Fibroblast of upper back skin (primary cell): ENCODE measurements around the gene MAP3K6.

ENCODE experiments used
- DNase-seq: peaks from one replicate; pipeline ENCODE4 v3.0.0-alpha.2; 2013

The MAP3K6 gene

DNA sequence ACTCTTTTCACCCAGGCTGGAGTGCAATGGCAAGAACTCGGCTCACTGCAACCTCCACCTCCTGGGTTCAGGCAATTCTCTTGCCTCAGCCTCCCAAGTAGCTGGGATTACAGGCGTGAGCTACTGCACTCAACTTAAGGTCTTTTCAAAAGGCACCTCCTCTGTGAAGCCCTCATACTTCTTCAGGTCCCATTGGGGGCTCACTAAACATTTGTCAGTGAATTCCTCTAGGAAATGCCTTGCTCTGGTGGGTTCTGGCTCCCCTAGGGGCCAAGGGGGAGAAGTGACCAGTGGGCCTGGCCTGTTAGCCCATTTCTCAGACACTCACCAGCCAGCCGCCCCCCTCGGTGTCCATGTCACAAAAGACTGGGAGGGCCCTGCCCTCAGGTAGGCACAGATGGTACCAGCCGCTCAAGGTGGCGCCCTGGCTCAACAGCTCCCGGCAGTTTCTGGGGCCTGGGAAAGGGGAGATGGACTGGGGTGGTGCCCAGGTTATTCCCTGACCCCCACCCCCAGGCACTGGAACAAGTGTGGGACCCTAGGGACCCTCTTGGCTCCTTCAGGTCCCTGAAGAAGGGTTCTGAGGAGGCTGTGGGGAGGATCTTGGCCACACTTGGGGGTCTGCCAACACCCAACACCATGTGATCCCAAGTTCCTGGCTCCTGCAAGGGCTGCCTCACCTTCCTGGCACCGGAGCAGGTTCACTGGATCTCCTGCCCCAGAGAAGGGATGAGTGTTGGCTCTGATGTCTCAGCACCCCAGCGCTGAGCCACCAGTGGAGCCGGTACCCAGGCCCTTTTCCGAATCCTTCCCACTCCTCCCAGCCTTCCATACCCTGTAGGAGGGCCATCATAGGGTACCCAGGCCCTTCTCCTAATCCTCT, 6.3 kb upstream of the MAP3K6 start:
- no peak for DNase-seq

DNA sequence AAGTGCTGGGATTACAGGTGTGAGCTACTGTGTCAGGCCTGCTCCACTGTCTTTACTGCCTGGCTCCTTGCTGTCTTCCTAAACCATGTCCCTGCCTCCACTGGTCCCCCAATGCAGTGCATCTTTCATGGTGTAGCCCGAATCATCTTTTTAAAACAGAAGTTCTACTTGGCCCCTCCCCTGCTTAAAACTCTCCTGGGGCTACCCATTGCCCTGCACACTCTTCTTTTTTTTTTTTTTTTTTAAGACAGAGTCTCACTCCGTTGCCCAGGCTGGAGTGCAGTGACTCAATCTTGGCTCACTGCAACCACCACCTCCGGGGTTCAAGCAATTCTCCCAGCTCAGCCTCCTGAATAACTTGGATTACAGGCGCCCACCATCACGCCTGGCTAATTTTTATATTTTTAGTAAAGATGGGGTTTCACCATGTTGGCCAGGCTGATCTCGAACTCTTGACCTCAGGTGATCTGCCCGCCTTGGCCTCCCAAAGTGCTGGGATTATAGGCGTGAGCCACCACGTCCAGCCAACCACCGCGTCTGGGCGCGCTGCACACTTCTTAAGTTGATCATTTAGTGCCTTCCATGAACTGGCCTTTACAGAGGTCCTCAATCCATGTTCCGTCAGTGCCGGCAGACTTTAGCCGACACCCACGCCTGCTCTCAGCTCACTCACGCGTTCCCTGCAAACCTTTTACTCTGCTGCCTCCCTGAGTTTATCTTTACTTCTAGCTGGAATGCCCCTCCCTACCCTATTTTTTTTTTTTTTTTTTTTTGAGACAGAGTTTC, 5.5 kb upstream of the MAP3K6 start:
- no peak for DNase-seq

DNA sequence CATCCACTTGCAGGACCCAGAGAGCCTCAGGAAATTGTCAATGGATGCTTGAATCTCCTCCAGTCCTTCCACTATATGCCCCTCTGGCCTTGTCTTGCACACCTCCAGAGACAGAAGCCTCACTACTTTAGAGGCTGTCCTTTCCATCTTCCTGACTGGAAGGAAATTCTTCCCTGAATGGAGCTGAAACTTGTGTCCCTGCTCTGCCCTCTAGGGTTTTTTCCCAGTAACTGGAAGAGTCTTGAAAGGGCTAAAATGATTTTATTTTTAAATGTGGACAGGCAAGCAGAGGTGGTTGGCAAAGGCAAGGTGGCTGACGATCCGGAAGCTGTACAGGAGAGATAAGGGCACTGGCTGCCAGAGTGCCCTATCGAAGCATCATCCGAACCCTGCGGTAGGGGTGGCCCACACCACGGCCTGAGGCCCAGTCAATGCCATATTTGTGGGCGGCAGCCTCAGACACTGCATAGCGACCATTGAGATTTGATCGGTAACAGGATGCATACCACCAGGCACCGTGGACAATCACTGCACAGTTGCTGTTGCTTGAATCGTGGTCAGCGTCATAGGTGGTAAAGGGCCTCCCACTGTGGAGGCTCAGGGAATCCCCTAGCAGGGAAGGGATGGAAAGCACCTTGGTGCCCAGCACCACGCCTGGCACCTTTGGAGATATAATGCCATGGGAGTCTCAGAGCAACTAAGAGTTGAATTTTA, 2.3 kb upstream of the MAP3K6 start:
- no peak for DNase-seq

DNA sequence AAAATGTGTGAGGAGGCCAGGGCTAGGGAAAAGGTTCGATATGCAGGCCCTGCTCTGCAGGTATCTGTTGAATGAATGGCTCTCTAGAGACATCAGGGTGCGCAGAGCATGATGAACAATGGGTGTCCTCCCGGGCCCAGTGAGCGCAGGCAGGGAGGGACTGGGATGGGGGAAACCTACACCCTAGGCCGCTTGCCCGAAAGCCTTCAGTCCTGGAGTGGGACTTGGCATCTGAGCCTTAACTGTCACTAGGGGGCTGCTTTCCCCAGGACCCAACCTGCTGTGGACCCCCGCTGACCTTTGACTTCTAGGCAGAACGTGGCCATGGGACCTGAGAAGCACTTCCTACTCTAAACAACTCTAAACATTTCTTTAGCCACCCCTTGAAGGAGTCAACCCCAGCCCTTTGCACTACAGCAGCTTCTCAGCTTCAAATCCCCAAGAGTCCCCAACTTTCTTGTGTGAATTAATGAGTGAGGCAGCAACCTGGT, 444 bp upstream of the MAP3K6 start:
- no peak for DNase-seq

DNA sequence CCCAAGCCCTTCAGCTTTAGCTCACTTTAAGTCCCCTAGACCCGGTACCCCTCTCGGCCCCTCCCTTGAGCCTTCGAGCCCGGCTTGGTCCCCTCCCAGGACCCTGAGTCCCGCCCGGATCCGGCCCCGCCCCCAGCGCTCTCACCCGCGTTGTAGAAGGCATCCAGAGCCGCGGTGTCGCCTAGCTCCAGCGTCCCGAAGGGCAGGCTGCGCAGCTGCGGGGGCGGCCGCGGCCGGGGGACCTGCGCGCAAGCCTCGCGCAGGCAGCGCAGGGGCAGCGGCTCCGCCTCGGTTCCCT, 699 bp downstream of the MAP3K6 start:
- DNase-seq = peak; percentile 72

DNA sequence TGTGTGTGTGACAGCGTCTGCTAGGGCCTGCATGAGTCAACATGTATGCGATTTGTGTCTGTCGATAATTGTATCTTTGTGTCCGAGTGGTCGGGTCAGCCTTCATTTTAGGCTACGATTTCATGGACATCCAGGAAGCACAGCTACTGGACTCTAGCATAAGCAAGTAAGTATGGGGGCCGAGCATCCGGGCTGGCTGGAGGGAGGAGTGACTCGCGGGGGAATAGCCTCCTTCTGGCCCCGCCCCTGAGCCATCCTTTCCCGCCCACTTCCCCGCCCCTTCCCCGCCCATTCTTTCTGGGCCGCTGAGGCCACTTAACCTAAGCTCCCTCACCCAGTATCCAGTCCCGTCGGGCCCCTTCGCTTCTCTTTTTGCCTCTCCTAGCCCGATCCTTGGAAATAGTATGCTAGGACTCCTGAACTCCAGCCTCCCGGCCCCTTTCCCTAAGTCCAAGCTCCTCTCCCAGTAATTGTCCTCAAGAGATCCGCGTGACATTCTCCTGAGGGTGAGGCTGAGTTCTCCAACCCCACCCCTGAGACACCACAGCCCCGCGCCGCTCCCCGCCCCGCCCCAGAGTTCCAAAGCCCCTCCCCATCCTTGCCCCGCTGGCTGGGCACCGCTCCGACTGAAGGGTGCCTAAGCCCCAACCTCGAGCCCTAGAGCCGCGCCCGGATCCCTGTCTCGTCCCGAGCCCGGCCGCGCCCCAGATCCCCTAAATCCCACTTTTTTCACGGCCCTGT, 1.2 kb downstream of the MAP3K6 start:
- peak; percentile 88 for DNase-seq

DNA sequence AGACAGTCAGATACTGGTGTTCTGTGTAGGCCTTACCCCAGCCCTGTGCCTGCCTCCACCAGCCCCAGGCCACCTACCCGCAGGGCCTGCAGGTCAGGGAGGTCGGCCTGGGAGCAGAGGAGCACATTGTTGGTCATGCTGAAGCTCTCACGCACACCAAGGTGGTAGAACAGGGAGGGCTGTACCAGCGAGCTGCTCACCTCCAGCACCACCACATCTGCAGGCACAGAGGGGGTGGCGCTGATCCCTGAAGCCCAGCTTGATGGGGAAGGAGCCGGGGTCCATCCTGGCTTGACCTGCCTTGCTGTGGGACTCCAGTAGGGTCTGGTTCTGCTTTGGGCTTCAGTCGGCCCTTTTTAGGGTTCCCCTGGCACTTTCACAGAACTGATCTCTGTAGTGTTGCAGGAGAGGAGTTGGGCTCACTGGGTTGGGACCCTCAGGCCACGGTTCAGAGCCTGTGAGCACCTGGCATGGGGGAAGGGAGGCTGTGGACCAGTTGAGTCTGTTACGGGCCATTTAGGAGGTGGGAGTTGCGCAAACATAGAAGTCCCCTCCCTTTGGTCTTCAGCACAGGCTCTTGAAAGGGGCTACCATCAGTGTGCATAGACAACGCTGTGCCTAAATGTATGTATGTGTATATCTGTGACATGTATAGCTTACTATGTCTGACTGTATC, 1.9 kb downstream of the MAP3K6 start:
- DNase-seq = no peak

DNA sequence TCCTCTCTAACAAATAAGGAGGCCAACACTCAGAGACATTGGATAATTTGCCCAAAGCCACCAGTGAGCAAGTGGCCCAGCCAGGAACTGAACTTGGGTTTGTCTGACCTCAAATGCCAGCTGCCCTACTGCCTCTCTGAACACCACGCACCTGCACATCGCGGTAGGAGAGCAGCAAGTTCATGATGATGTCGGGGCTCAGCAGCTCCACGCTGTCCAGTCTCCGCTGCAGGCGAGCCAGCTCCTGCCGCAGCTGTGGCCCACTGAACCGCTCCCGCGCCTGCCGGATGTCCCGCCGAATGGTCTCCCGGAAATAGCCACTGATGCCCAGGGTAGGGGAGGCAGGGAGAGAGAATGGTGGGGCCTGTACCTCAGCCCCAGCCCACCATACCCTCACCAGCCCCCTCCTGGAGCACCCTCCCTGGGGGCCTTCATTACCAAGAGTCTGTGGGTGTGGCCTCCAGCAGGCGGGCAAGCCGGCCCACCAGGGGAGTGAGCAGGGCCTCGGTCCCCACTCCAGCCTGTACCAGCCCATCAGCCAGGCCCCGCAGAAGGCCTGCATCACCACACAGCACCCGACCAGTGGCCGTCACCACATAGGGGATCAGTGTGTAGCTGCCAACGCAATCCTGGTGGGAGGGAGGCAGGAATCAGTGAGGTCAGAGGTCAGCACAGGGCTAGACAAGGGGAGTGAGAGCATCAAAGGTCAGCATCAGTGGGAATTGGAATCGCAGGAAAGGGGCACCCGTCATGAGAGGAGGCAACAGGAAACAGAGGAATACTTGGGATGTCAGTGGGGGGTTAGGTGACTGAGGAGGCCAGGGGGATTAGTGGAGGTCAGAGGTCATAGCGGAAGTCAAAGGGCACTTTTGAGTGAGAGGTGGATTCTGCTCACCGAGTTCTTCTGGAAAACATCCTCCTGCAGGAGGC, 2.7 kb downstream of the MAP3K6 start:
- DNase-seq = no peak

DNA sequence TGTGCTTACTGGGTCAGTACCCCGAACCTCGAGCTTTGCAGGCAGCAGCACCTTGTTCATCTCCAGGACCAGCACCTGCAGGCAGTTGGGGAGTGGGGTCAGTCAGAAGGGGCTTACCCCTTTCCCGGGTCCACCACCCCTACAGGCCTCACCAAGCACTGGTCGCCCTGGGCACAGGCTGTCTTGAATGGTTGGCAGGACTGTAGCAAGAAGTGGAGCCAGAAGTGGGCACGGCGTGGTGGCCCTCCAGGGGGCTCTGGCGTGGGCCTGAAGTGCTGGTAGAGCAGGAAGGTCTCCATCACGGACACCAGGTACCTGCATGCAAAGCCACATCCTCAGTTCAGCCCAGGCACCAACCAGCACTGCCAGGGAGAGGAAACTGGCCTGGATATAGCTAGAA, 5.2 kb downstream of the MAP3K6 start:
- DNase-seq = no peak

DNA sequence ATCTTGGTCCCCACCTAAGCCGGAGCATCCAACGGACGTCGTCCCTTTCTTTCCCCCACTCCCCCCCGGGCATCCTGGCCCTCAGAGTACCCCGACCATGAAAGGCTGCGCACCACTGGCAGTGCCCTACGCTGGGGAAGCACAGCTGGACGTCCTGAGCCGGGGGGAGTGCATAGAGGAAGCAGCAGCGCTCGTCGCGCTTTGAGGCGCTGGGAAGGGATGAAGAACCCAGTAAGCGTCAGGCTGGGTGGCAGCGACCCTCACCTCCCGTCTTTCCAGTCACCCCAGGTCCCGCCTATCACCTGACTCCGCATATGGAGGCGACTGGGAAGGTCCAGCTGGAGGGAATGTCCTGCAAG, 5.7 kb downstream of the MAP3K6 start:
- DNase-seq = no peak

DNA sequence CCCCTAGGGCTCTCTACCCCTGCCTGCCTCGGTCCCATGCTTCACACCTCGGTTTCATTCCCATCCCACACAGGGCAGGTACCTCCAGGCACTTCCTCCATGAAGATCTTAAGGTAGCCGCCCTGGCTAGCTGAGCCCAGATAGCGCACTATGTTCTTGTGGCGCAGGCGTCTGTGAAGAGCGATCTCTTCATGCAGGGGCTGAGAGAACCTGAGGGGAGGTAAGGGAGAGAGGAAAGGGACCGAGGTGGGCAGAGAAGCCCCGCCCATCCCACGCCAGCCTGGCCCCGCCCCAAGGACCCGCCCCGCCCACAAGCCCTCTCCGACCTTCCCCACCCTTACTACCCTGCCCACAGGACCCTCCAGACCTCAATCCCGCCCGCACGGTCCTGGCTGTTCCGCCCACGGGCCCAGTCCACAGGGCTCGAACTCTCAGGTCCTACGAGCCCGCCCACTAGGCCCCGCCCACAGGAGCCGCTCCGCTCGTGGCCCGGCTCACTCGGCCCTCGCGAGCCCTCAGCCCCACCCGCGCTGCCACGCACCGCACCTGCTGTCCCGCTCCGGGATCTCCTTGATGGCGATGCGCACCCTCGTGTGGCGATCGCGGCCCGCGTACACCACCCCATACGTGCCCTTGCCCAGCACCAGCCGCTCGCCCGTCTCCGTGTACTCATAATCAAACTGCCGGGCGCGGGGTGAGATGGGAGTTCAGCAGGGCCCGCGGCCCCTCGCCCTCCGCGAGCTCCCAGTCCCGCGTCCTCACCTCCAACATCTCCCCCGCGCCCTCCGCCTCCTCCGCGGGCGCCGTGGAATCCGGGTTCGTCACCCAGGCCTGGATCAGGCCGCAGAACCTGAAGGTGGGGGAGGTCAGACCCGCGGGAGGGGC, 6.4 kb downstream of the MAP3K6 start:
- DNase-seq = no peak

DNA sequence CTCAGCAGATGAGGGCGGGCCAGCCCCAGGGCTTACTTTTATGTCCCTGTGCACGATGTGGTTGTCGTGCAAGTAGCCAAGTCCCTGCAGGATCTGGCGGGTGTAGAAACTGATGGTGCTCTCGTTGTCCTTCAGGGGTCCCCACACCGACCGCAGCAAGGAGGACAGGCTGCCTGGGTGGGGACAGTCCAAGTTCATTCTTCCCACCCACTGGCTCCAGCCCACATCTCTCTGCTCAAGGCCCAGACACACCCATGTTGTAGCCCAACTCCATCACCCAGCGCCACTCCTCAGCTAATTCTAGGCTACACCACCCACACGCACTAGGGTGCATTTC, 7.0 kb downstream of the MAP3K6 start:
- DNase-seq = no peak

DNA sequence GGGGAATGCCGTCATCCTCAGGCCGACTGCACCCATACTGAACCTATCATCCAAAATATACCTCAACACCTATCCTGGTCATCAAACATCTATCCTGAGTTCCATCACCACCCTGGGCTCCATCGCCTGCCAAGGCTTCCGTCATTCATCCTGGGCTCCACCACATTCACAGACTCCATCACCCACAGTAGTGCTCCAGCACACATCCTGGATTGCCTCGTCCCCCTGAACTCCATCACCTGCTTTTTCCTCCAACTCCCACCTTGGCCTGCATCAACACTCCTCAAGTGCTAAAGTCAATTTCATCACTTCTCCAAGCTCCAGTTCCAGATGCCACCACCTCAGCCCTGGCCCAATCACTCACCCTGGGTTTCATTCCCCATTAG, 7.8 kb downstream of the MAP3K6 start:
- DNase-seq = no peak

DNA sequence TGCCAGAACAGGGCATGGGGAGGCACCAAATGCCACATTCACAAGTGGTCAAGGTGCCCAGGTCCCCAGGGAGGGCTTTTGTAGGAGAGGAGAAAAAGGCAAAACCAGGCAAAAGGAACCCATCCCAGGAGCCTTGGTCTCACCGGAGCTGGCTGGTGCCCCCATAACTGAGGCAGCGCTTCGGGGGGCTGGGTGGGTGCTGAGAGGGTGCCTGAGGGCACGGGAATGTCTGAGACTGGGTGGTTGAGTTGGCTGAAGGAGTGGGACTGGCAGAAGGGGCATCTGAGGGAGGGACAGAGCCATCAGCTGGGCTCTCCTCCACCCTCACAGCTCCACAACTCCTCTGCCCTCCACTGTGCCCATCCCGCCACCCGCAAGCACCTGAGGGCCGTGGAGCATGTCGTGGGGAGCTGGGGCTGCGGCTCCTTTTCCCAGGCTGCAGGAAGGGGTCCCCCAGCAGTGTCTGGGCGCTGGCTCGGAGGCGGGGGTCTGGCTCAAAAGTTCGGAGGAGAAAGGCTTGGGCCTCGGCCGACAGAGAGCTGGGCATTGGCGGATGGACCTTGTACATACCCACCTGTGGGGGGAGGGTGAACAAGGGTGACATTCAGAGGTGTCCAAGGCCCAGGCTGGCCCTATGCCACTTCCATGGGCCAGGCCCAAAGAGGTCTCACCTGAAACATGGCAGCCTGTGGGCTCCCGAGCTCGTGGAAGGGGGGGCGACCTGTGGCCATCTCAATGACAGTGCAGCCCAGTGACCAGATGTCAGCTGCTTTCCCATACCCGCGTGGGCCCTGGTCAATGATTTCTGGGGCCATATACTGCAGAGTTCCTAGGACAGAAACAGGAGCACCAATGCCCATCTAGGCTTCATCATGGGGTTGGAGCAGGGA, 8.5 kb downstream of the MAP3K6 start:
- DNase-seq = no peak

DNA sequence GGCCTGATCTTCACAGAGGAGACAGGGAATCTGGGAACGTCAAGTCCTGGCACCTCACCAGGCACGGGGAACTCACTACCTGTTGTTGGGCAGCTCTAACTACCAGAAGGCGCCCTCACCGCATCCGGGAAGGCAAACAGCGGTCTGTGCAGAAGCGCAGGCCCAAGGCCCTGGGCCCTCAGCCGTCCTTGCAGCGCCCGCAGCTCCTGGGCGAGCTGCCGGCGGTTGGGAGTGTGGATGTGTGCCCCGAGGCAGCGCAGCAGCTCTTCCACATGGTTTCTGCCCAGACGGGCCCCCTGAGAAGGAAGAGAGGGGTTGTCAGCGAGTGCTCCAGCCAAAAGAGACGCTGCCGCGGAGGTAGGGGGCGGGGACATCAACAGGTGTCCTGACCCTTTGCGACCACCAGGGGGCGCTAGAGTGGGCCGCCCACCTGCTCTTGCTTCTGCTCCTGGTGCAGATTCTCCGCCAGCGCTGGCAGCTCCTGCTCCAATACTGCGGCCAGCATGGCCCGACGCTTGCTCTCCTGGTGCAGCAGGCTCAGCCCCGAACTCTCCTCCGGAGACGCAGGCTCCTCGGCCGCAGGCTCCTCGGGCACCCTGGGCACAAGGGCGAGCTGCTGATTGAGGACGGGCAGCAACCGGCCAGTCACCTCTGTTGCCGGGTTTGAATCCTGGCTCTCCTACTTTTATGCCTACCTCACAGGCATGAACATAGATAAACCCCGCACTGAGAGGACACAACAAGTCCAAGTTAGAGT, 9.3 kb downstream of the MAP3K6 start:
- DNase-seq = peak; percentile 52

DNA sequence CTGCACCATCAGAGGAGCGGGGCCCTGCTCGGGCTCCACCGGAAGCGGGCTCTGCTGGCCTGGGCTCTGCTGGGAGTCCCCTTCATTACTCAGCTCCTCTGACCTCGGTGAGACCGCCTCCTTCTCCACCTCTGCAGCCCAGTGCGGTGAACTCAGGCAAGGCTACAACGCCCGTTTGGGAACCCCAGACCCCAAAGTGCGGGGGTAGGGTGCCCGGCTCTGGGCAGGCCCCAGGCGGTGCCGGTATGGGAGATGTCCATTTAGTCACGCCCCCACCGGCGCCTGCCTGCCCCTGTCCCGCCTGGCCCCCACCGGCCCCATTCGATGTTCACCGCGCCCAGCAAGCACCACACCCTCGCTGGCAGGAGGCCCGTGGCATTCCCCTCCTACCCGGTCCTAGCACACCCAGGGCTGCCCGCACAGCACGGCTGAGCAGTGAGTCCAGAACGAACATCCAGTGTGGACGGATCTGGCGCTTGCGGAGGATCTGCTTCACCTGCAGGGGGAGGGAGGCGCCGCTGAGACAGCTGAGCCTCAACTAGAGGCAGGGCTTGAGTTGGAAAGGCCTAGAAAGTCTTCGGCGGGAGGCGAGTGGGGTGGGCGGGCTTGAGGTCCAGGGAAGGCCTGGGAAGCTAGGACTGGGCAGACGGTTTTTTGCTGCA, 10.0 kb downstream of the MAP3K6 start:
- no peak for DNase-seq

DNA sequence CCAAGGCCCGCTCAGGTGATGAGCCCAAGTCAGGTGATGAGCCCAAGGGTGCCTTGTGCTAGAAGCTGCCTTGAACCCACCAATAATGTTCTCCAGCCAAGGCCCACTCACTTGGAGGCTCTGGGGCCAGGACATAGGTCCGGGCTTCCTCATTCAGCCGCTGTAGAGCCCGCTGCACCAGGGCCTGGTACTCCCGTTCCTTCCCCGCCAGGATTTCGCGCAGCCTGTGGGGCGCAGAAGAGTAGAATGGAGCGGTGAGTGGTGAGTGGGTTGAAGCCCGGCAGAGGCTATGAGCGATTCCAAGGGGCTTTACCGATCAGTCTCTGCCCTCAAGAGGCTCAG, 10.5 kb downstream of the MAP3K6 start:
- no peak for DNase-seq

DNA sequence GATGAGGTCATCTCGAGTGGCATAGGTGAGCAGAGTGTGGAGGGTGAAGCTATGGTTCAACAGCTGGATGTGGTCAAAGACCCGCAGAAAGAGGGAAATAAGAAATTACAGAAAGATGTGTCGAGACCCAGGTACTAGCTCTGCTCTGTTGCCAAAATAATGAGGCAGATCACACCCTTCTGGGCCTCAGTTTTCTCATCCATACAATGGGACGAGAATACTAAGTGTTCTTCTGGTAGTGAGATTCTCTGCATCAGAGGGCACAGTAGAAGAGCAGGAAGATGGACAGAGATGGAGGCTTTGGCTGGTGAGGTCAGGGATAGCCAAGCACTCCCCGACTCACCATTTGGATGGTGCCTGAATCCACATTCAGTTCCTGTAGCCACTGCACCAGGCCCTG, 11.1 kb downstream of the MAP3K6 start:
- no peak for DNase-seq
